Neural cell (in vitro differentiated cells): Measurements from ENCODE around the gene EFEMP1.

Experiments
- CTCF ChIP-seq: fragments of 450-650 bp; IDR thresholded peaks from 2 replicates; pipeline ENCODE4 v1.5.1; 2014; ENCODE audit warnings: antibody characterized with exemption, mild to moderate bottlenecking, moderate library complexity; ENCODE audit not compliant: poor library complexity, severe bottlenecking
- EP300 ChIP-seq: fragments of 450-650 bp; conservative IDR thresholded peaks from 2 replicates; pipeline ENCODE4 v1.6.1; 2014; ENCODE audit warnings: antibody characterized with exemption, mild to moderate bottlenecking, moderate library complexity; ENCODE audit not compliant: poor library complexity, severe bottlenecking
- EZH2 ChIP-seq: fragments of 200-600, 300-800 bp; shearing (Covaris generic), sonication (generic); IDR thresholded peaks from 2 replicates; pipeline ENCODE4 v1.6.1; 2014; ENCODE audit warnings: antibody characterized with exemption, low read length, borderline replicate concordance, mild to moderate bottlenecking; ENCODE audit not compliant: insufficient read depth, poor library complexity, severe bottlenecking
- MXI1 ChIP-seq: fragments of 450-650 bp; conservative IDR thresholded peaks from 2 replicates; pipeline ENCODE4 v1.6.1; 2014; ENCODE audit warnings: antibody characterized with exemption, mild to moderate bottlenecking; ENCODE audit not compliant: poor library complexity, severe bottlenecking
- POLR2AphosphoS5 ChIP-seq: IDR thresholded peaks from 2 replicates; pipeline ENCODE4 v1.6.1; 2012

DNA sequence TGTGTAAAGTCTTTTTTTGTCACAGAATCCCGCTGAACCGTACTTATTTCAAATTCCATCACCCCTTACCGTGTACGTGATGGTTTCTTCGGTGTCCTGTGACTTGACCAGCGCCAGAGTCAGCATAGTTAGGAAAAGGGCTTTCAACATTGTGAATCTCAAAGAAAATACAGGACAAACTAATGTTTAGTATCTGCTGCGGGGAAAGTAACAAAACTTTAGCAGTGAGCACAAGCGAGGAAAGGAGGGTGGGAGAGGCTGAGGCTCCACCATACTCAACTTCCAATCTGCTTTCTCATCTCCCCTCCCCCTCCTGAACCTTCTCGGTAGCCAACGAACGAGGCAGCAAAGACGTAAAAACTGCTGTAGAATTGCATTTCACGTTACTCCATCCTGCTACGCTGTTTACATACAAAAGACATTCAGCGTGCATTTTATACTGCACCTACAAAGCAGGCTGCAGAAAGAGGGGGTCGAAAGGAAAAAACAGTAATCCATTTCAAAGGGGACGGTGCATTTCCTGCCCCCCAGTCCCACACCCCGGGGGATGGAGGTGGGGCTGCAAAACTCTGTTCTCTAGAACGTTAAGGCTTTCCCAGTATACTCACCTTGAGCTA is 1.2 kb downstream of the EFEMP1 start:
- TF ChIP-seq CTCF (no peak), EP300 (no peak), POLR2AphosphoS5 (no peak), EZH2 (no peak), MXI1 (no peak)
